ENCODE results near the gene ERVFRD-1.

GRCh38 chr6:11056871-11057270, 54.7 kb downstream of the ERVFRD-1 start:
- TF ChIP-seq CTCF (IDR thresholded peaks at IDR 0.05 in 4 of 5, conservative IDR thresholded peaks at IDR 0.05 in 1 of 5) (no peak), POLR2A (IDR thresholded peaks at IDR 0.05) (no peak)

All from gastrocnemius medialis (tissue), 4 donors.